GM19035 (cell line): ENCODE data around the gene EGLN2.
"Not testable (repeated sequence)": the region's sequence is repeated elsewhere in the genome, so short reads cannot be mapped to it uniquely, and the experiment has no call there.

ENCODE experiments used
- ATAC-seq: cut with Tn5 transposase; IDR thresholded peaks from one replicate; pipeline ENCODE4 v1.9.1; 2021; ENCODE audit not compliant: unreplicated experiment

The EGLN2 gene

GRCh38 chr19:40842012-40842411 lies 43.0 kb downstream of the EGLN2 start:
- not testable (repeated sequence) for ATAC-seq

- ATAC-seq = not testable (repeated sequence)
Measured at GRCh38 chr19:40842997-40843652, 44.1 kb downstream of the EGLN2 start.

GRCh38 chr19:40843653-40844052 lies 44.7 kb downstream of the EGLN2 start:
- not testable (repeated sequence) for ATAC-seq

GRCh38 chr19:40846722-40847121 lies 47.7 kb downstream of the EGLN2 start:
- not testable (repeated sequence) for ATAC-seq

GRCh38 chr19:40850277-40850676 lies 51.3 kb downstream of the EGLN2 start, which contains the start of gene CYP2A6:
CYP2A6 (minus strand) TSS chr19:40850447; CDS start chr19:40850426, 21 bp downstream.
- not testable (repeated sequence) for ATAC-seq

GRCh38 chr19:40852467-40853152 lies 53.6 kb downstream of the EGLN2 start:
- not testable (repeated sequence) for ATAC-seq
